Esophagus muscularis mucosa (tissue), 4 donors: ENCODE measurements around the gene MRPS2. TPM values are rescaled to one million over a fixed set of nuclear protein-coding genes. Genes with fewer than 3 reads are reported as not detected.
A peak's percentile ranks its signal among the peaks of the same experiment; 100 is the strongest.

Experiments used
- DNase-seq: peaks from one replicate; pipeline ENCODE4 v3.0.0-alpha.2; 2017; ENCODE audit errors: extremely low spot score
- H3K27ac ChIP-seq, 4 donors: fragments of 200-600 bp; sonication (generic); replicated peaks in 1 of 4; 1 replicate in 3 of 4; 2 replicates in 1 of 4; pipeline ENCODE4 v1.5.1; 2016 to 2019; ENCODE audit warnings: mild to moderate bottlenecking in 1 of 4
- H3K27me3 ChIP-seq, 4 donors: fragments of 200-600 bp; sonication (generic); one replicate each; pipeline versions ENCODE4 v1.5.1 to v1.6.0; 2016 to 2019
- H3K36me3 ChIP-seq, 4 donors: fragments of 200-600 bp; sonication (generic); one replicate each; pipeline ENCODE4 v1.5.1; 2016 to 2019
- H3K4me1 ChIP-seq, 4 donors: fragments of 200-600 bp; sonication (generic); one replicate each; pipeline ENCODE4 v1.5.1; 2016 to 2019
- H3K4me3 ChIP-seq, 4 donors: fragments of 200-600 bp; sonication (generic); 1 replicate in 2 of 4; 2 replicates in 2 of 4; pipeline ENCODE4 v1.5.1; 2016 to 2019; ENCODE audit warnings: mild to moderate bottlenecking in 4 of 4, moderate library complexity in 1 of 4
- H3K9me3 ChIP-seq, 4 donors: fragments of 200-600 bp; sonication (generic); 1 replicate in 3 of 4; 2 replicates in 1 of 4; pipeline ENCODE4 v1.5.1; 2016 to 2019
- CTCF ChIP-seq, 3 experiments: fragments of 200-600 bp in 2 of 3; fragments of 450-650 bp in 1 of 3; sonication (generic) in 2 of 3; IDR thresholded peaks; one replicate each; pipeline ENCODE4 v1.5.1; 2017 to 2019; ENCODE audit warnings: antibody characterized with exemption in 3 of 3, mild to moderate bottlenecking in 2 of 3, moderate library complexity in 1 of 3
- EP300 ChIP-seq: sonication (generic); formaldehyde crosslinking; IDR thresholded peaks from one replicate; pipeline ENCODE4 v1.6.1; 2017; ENCODE audit warnings: antibody characterized with exemption
- POLR2A ChIP-seq: fragments of 450-650 bp; IDR thresholded peaks from one replicate; pipeline ENCODE4 v1.6.1; 2017; ENCODE audit warnings: antibody characterized with exemption, moderate library complexity, mild to moderate bottlenecking, low read depth
- POLR2AphosphoS5 ChIP-seq, 2 donors: sonication (generic); formaldehyde crosslinking; IDR thresholded peaks; one replicate each; pipeline ENCODE4 v1.6.1; 2017; ENCODE audit warnings: antibody characterized with exemption in 2 of 2
- WGBS: methylation state at CpG from one replicate; pipeline ENCODE4 v1.1.5; 2018; 5-methylcytosine and 5-hydroxymethylcytosine counted together
- intact Hi-C: fragments of 100-400 bp; cut with DNase I; formaldehyde crosslinking; loops from one replicate; pipeline ENCODE4 v1.15.1; 2023
- total RNA-seq, 4 donors: library from RNA; depleted of rRNA; stranded (reverse); fragments of >200 nt; gene quantifications; one replicate each; pipeline versions ENCODE4 v1.1.0 to v1.2.1, GENCODE V29; 2016

MRPS2 gene
- total RNA-seq, 4 donors from 2014 or later: 19.5 to 47.3 (median 37.9) TPM

- TF ChIP-seq POLR2A: no peak
- TF ChIP-seq POLR2AphosphoS5 (IDR thresholded peaks at IDR 0.05): peak in 1 of 2 donors; percentile 71
- peak in 1 of 3 experiments; percentile 15 for TF ChIP-seq CTCF (IDR thresholded peaks at IDR 0.05)
- TF ChIP-seq EP300: no peak
- Histone ChIP-seq H3K27ac (peak overlapping the region; percentile 78 to 85 (median 84)), H3K9me3 (no peaks in the 10 kb centered on the region), H3K36me3 (peaks cover 9 to 30% (median 28%) of the 10 kb centered on the region in 4 donors), H3K4me3 (peak overlapping the region; percentile 85 to 100 (median 95)), H3K27me3 (no peaks in the 10 kb centered on the region), H3K4me1 (peaks cover 22 to 44% (median 32%) of the 10 kb centered on the region in 4 donors)
- intact Hi-C loops: no loop called here
- 1% methylated on average over 27 of the region's 58 CpGs for WGBS
- peak; percentile 97 for DNase-seq
Measured at GRCh38 chr9:135499326-135500070, 984 bp upstream of the MRPS2 start.

GRCh38 chr9:135500071-135500524 is 384 bp upstream of the MRPS2 start:
- H3K4me3 ChIP-seq: peak overlapping the region; percentile 85 to 100 (median 95)
- no peak for DNase-seq
- H3K27ac ChIP-seq: peak overlapping the region; percentile 78 to 85 (median 84)
- TF ChIP-seq EP300: no peak
- no peak for TF ChIP-seq POLR2AphosphoS5 (IDR thresholded peaks at IDR 0.05)
- no peak for TF ChIP-seq POLR2A
- TF ChIP-seq CTCF (IDR thresholded peaks at IDR 0.05): no peak
- H3K27me3 ChIP-seq: no peaks in the 10 kb centered on the region
- 0% methylated on average over 20 of the region's 29 CpGs for WGBS
- intact Hi-C loops: no loop called here
- peaks cover 9 to 35% (median 34%) of the 10 kb centered on the region in 4 donors for H3K36me3 ChIP-seq
- peaks cover 22 to 48% (median 37%) of the 10 kb centered on the region in 4 donors for H3K4me1 ChIP-seq
- H3K9me3 ChIP-seq: no peaks in the 10 kb centered on the region

- intact Hi-C loops: no loop called here
- H3K4me3 ChIP-seq: peak overlapping the region; percentile 85 to 100 (median 95)
- DNase-seq: no peak
- TF ChIP-seq CTCF (IDR thresholded peaks at IDR 0.05) (no peak), POLR2AphosphoS5 (IDR thresholded peaks at IDR 0.05) (no peak), POLR2A (no peak)
- H3K4me1 ChIP-seq: peaks cover 22 to 48% (median 37%) of the 10 kb centered on the region in 4 donors
- 58% methylated on average over 20 of the region's 38 CpGs for WGBS
- H3K27ac ChIP-seq: peak overlapping the region; percentile 78 to 85 (median 84)
- no peaks in the 10 kb centered on the region for H3K27me3 ChIP-seq
- peaks cover 9 to 43% (median 36%) of the 10 kb centered on the region in 4 donors for H3K36me3 ChIP-seq
- no peaks in the 10 kb centered on the region for H3K9me3 ChIP-seq
Measured at GRCh38 chr9:135501261-135502167, 1.0 kb downstream of the MRPS2 start.

GRCh38 chr9:135502168-135502872 is 1.8 kb downstream of the MRPS2 start:
- H3K27ac ChIP-seq: no peak overlapping the region
- peaks cover 9 to 43% (median 36%) of the 10 kb centered on the region in 4 donors for H3K36me3 ChIP-seq
- no peak for DNase-seq
- no peaks in the 10 kb centered on the region for H3K27me3 ChIP-seq
- H3K9me3 ChIP-seq: no peaks in the 10 kb centered on the region
- intact Hi-C loops: no loop called here
- peak overlapping the region in 3 of 4 donors; percentile 4 to 97 (median 85) for H3K4me3 ChIP-seq
- TF ChIP-seq POLR2AphosphoS5 (IDR thresholded peaks at IDR 0.05) (no peak), CTCF (IDR thresholded peaks at IDR 0.05) (no peak), POLR2A (no peak), EP300 (no peak)
- peaks cover 22 to 48% (median 37%) of the 10 kb centered on the region in 4 donors for H3K4me1 ChIP-seq
- 92% methylated on average over 14 of the region's 15 CpGs for WGBS
